Osteoblast (primary cell): ENCODE measurements around the gene SORD. TPM values are rescaled to one million over a fixed set of nuclear protein-coding genes. Genes with fewer than 3 reads are reported as not detected.
"Not testable (repeated sequence)": the region's sequence is repeated elsewhere in the genome, so short reads cannot be mapped to it uniquely, and the experiment has no call there.

Experiments
- DNase-seq: peaks from one replicate; pipeline ENCODE4 v3.0.0; 2011; ENCODE audit warnings: low spot score, mixed read lengths; ENCODE audit not compliant: insufficient read length; ENCODE audit errors: missing footprints
- H2AFZ ChIP-seq: 2 replicates; pipeline ENCODE4 v1.6.0; 2011; ENCODE audit warnings: mild to moderate bottlenecking, low read length
- H3K27ac ChIP-seq: 2 replicates; pipeline ENCODE4 v1.5.1; 2011; ENCODE audit warnings: mild to moderate bottlenecking, low read depth, low read length, moderate library complexity
- H3K27me3 ChIP-seq: 2 replicates; pipeline ENCODE4 v1.6.0; 2012; ENCODE audit warnings: mild to moderate bottlenecking, control low read depth, inconsistent platforms, low read length, moderate library complexity; ENCODE audit not compliant: insufficient read depth
- H3K36me3 ChIP-seq: 2 replicates; pipeline ENCODE4 v1.5.1; 2011; ENCODE audit warnings: mild to moderate bottlenecking, low read length, control low read depth, moderate library complexity; ENCODE audit not compliant: insufficient read depth
- H3K4me1 ChIP-seq: 2 replicates; pipeline ENCODE4 v1.5.1; 2011; ENCODE audit warnings: mild to moderate bottlenecking, low read length, control low read depth, moderate library complexity; ENCODE audit not compliant: insufficient read depth
- H3K4me2 ChIP-seq: 2 replicates; pipeline ENCODE4 v1.6.0; 2011; ENCODE audit warnings: mild to moderate bottlenecking, low read length; ENCODE audit not compliant: insufficient read depth
- H3K4me3 ChIP-seq: fragments of 200-600 bp; sonication (generic); 3 replicates; pipeline ENCODE4 v1.5.1; 2012; ENCODE audit warnings: mild to moderate bottlenecking, low read length, inconsistent platforms; ENCODE audit not compliant: insufficient read depth
- H3K79me2 ChIP-seq: 2 replicates; pipeline ENCODE4 v1.6.0; 2012; ENCODE audit warnings: mild to moderate bottlenecking, low read length, control low read depth, inconsistent platforms; ENCODE audit not compliant: insufficient read depth
- H3K9me3 ChIP-seq: 2 replicates; pipeline ENCODE4 v1.5.1; 2011; ENCODE audit warnings: low read depth, low read length, control low read depth
- H4K20me1 ChIP-seq: 2 replicates; pipeline ENCODE4 v1.6.0; 2012; ENCODE audit warnings: mild to moderate bottlenecking, low read length, control low read depth; ENCODE audit not compliant: insufficient read depth
- CTCF ChIP-seq: IDR thresholded peaks from 2 replicates; pipeline ENCODE4 v1.5.1; 2011; ENCODE audit warnings: mild to moderate bottlenecking, low read depth, low read length, moderate library complexity; ENCODE audit errors: extremely low read depth
- total RNA-seq: library from RNA; depleted of rRNA; stranded (reverse); fragments of >200 nt; gene quantifications from 2 replicates; pipeline ENCODE4 v1.2.3, GENCODE V29; 2012

The SORD gene
- total RNA-seq, 1 donor, result 9.8 TPM

GRCh38 chr15:45082412-45082811, 59.4 kb downstream of the SORD start:
- H3K79me2 ChIP-seq, H3K27ac ChIP-seq, H3K4me1 ChIP-seq, H2AFZ ChIP-seq, H3K9me3 ChIP-seq, H3K4me2 ChIP-seq, H3K36me3 ChIP-seq, H3K4me3 ChIP-seq, H4K20me1 ChIP-seq, DNase-seq: not testable (repeated sequence)
- H3K27me3 ChIP-seq, result peaks cover 19% of the 10 kb centered on the region

GRCh38 chr15:45083223-45083622, 60.2 kb downstream of the SORD start:
- no peak overlapping the region for H3K27ac ChIP-seq
- no peak for TF ChIP-seq CTCF

GRCh38 chr15:45084163-45084562, 61.2 kb downstream of the SORD start:
- no peak for TF ChIP-seq CTCF
- no peaks in the 10 kb centered on the region for H3K9me3 ChIP-seq
- no peak for DNase-seq
- H4K20me1 ChIP-seq, result no peaks in the 10 kb centered on the region
- no peaks in the 10 kb centered on the region for H3K36me3 ChIP-seq
- H3K4me1 ChIP-seq, result peaks cover 8% of the 10 kb centered on the region
- H3K79me2 ChIP-seq, result no peaks in the 10 kb centered on the region
- peaks cover 20% of the 10 kb centered on the region for H3K27me3 ChIP-seq
- H3K27ac ChIP-seq, result no peak overlapping the region
- no peak overlapping the region for H3K4me3 ChIP-seq
- no peak overlapping the region for H2AFZ ChIP-seq
- H3K4me2 ChIP-seq, result no peak overlapping the region

More at GRCh38 chr15:45083223-45083622, 60.2 kb downstream of the SORD start:
- DNase-seq, result no peak
- Histone ChIP-seq H3K79me2 (no peaks in the 10 kb centered on the region), H3K4me1 (no peaks in the 10 kb centered on the region), H3K4me3 (no peak overlapping the region), H2AFZ (no peak overlapping the region), H3K27me3 (peaks cover 20% of the 10 kb centered on the region), H3K36me3 (no peaks in the 10 kb centered on the region), H3K4me2 (no peak overlapping the region), H4K20me1 (no peaks in the 10 kb centered on the region), H3K9me3 (no peaks in the 10 kb centered on the region)

GRCh38 chr15:45087513-45087912, 64.5 kb downstream of the SORD start:
- Histone ChIP-seq H3K27me3 (peaks cover 22% of the 10 kb centered on the region), H3K79me2 (no peaks in the 10 kb centered on the region), H3K27ac (no peak overlapping the region), H3K9me3 (no peaks in the 10 kb centered on the region), H2AFZ (no peak overlapping the region), H4K20me1 (no peaks in the 10 kb centered on the region), H3K4me1 (peaks cover 23% of the 10 kb centered on the region), H3K4me3 (no peak overlapping the region), H3K36me3 (no peaks in the 10 kb centered on the region), H3K4me2 (no peak overlapping the region)
- no peak for TF ChIP-seq CTCF
- DNase-seq, result no peak
